HepG2 (cell line): ENCODE measurements around the gene RBM19.

Experiments
- KAT8 ChIP-seq: IDR thresholded peaks from 2 replicates; pipeline ENCODE4 v1.6.1; 2016; ENCODE audit warnings: missing genetic modification reagents, missing compliant biosample characterization
- SMC3 ChIP-seq: IDR thresholded peaks from 2 replicates; pipeline ENCODE4 v1.6.1; 2011; ENCODE audit warnings: low read length, improper control_type of control experiment
- ZNF777 ChIP-seq: sonication (generic); formaldehyde crosslinking; IDR thresholded peaks from 2 replicates; pipeline ENCODE4 v1.4.0; 2020; ENCODE audit warnings: missing genetic modification reagents
- TF ChIP-seq, protein P1 (sequence below): sonication (generic); formaldehyde crosslinking; IDR thresholded peaks from 2 replicates; pipeline ENCODE4 v1.4.0; 2020; ENCODE audit warnings: missing genetic modification reagents
- TF ChIP-seq, protein P2 (sequence below): IDR thresholded peaks from 2 replicates; pipeline ENCODE4 v1.6.1; 2016; ENCODE audit warnings: low read depth, control low read depth
- TF ChIP-seq, protein P3 (sequence below): sonication (generic); formaldehyde crosslinking; IDR thresholded peaks from 2 replicates; pipeline ENCODE4 v1.8.1; 2022; ENCODE audit warnings: mild to moderate bottlenecking, missing genetic modification reagents
- TF ChIP-seq, protein P4 (sequence below), 2 experiments: IDR thresholded peaks; 2 replicates each; pipeline ENCODE4 v1.6.1; 2011 to 2012; ENCODE audit warnings: low read length in 2 of 2, borderline replicate concordance in 1 of 2, low read depth in 1 of 2, mild to moderate bottlenecking in 1 of 2, moderate library complexity in 1 of 2

DNA sequence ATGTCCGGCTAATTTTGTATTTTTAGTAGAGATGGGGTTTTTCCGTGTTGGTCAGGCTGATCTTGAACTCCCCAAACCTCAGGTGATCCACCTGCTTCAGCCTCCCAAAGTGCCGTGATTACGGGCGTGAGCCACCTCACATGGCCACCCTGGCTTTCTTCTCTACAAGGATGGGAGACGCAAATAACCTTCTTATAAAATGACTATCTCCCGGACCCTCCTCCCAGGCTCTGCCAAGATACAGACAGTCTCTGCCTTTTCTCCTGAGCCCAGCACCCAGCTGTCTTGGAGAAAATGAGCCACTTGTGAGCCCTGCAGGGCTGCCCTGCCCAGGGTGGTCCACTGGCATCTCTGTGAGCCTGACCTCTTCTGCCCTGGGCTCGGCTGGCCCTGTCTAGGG is 34.7 kb upstream of the RBM19 start:
- TF ChIP-seq KAT8 (CRISPR knock-in tag) (no peak), ZNF777 (CRISPR knock-in tag) (no peak), SMC3 (no peak)
- TF ChIP-seq, protein P1, sequence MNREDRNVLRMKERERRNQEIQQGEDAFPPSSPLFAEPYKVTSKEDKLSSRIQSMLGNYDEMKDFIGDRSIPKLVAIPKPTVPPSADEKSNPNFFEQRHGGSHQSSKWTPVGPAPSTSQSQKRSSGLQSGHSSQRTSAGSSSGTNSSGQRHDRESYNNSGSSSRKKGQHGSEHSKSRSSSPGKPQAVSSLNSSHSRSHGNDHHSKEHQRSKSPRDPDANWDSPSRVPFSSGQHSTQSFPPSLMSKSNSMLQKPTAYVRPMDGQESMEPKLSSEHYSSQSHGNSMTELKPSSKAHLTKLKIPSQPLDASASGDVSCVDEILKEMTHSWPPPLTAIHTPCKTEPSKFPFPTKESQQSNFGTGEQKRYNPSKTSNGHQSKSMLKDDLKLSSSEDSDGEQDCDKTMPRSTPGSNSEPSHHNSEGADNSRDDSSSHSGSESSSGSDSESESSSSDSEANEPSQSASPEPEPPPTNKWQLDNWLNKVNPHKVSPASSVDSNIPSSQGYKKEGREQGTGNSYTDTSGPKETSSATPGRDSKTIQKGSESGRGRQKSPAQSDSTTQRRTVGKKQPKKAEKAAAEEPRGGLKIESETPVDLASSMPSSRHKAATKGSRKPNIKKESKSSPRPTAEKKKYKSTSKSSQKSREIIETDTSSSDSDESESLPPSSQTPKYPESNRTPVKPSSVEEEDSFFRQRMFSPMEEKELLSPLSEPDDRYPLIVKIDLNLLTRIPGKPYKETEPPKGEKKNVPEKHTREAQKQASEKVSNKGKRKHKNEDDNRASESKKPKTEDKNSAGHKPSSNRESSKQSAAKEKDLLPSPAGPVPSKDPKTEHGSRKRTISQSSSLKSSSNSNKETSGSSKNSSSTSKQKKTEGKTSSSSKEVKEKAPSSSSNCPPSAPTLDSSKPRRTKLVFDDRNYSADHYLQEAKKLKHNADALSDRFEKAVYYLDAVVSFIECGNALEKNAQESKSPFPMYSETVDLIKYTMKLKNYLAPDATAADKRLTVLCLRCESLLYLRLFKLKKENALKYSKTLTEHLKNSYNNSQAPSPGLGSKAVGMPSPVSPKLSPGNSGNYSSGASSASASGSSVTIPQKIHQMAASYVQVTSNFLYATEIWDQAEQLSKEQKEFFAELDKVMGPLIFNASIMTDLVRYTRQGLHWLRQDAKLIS (CRISPR knock-in tag): no peak
- TF ChIP-seq, protein P2, sequence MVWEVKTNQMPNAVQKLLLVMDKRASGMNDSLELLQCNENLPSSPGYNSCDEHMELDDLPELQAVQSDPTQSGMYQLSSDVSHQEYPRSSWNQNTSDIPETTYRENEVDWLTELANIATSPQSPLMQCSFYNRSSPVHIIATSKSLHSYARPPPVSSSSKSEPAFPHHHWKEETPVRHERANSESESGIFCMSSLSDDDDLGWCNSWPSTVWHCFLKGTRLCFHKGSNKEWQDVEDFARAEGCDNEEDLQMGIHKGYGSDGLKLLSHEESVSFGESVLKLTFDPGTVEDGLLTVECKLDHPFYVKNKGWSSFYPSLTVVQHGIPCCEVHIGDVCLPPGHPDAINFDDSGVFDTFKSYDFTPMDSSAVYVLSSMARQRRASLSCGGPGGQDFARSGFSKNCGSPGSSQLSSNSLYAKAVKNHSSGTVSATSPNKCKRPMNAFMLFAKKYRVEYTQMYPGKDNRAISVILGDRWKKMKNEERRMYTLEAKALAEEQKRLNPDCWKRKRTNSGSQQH: no peak
- TF ChIP-seq, protein P3, sequence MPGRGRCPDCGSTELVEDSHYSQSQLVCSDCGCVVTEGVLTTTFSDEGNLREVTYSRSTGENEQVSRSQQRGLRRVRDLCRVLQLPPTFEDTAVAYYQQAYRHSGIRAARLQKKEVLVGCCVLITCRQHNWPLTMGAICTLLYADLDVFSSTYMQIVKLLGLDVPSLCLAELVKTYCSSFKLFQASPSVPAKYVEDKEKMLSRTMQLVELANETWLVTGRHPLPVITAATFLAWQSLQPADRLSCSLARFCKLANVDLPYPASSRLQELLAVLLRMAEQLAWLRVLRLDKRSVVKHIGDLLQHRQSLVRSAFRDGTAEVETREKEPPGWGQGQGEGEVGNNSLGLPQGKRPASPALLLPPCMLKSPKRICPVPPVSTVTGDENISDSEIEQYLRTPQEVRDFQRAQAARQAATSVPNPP: no peak
- TF ChIP-seq, protein P4, sequence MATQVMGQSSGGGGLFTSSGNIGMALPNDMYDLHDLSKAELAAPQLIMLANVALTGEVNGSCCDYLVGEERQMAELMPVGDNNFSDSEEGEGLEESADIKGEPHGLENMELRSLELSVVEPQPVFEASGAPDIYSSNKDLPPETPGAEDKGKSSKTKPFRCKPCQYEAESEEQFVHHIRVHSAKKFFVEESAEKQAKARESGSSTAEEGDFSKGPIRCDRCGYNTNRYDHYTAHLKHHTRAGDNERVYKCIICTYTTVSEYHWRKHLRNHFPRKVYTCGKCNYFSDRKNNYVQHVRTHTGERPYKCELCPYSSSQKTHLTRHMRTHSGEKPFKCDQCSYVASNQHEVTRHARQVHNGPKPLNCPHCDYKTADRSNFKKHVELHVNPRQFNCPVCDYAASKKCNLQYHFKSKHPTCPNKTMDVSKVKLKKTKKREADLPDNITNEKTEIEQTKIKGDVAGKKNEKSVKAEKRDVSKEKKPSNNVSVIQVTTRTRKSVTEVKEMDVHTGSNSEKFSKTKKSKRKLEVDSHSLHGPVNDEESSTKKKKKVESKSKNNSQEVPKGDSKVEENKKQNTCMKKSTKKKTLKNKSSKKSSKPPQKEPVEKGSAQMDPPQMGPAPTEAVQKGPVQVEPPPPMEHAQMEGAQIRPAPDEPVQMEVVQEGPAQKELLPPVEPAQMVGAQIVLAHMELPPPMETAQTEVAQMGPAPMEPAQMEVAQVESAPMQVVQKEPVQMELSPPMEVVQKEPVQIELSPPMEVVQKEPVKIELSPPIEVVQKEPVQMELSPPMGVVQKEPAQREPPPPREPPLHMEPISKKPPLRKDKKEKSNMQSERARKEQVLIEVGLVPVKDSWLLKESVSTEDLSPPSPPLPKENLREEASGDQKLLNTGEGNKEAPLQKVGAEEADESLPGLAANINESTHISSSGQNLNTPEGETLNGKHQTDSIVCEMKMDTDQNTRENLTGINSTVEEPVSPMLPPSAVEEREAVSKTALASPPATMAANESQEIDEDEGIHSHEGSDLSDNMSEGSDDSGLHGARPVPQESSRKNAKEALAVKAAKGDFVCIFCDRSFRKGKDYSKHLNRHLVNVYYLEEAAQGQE (IDR thresholded peaks at IDR 0.05; ENCODE audit: borderline replicate concordance in 1 of 2, low read depth in 1 of 2, low read length in 2 of 2): no peak
